Calu3 (cell line): Measurements from ENCODE around the gene AKR1C2. TPM values are rescaled to one million over a fixed set of nuclear protein-coding genes. Genes with fewer than 3 reads are reported as not detected.

Experiments
- BruUV-seq: library from RNA; stranded (reverse); fragments of 400-500 nt; replicated peaks from 2 replicates; lab custom pipeline; 2021; lab: Mats Ljungman, UMichigan
- CTCF ChIA-PET: fragments of 300-600 bp; sonication (Branson Sonifier 250); formaldehyde crosslinking; loops from one replicate; lab custom pipeline; 2022; ENCODE audit warnings: antibody characterized with exemption; lab: Charles Lee
- DNase-seq: peaks from one replicate; pipeline ENCODE4 v3.0.0; 2022
- H3K27ac Mint-ChIP-seq: one replicate; pipeline ENCODE4 v1.8.0; 2022; ENCODE audit warnings: mixed read lengths; ENCODE audit not compliant: unreplicated experiment
- H3K27me3 Mint-ChIP-seq: one replicate; pipeline ENCODE4 v1.8.0; 2022; ENCODE audit warnings: mixed read lengths; ENCODE audit not compliant: unreplicated experiment
- H3K36me3 Mint-ChIP-seq: one replicate; pipeline ENCODE4 v1.8.0; 2022; ENCODE audit warnings: mild to moderate bottlenecking, moderate library complexity, mixed read lengths; ENCODE audit not compliant: insufficient read depth, unreplicated experiment
- H3K4me1 Mint-ChIP-seq: one replicate; pipeline ENCODE4 v1.8.0; 2022; ENCODE audit warnings: mild to moderate bottlenecking, low read depth, mixed read lengths; ENCODE audit not compliant: unreplicated experiment
- H3K4me3 Mint-ChIP-seq: one replicate; pipeline ENCODE4 v1.8.0; 2022; ENCODE audit warnings: mild to moderate bottlenecking, low read depth, moderate library complexity, mixed read lengths; ENCODE audit not compliant: unreplicated experiment
- H3K9me3 Mint-ChIP-seq: one replicate; pipeline ENCODE4 v1.8.0; 2022; ENCODE audit warnings: low read depth, mixed read lengths; ENCODE audit not compliant: unreplicated experiment
- CTCF ChIP-seq: fragments of 200-600 bp; IDR thresholded peaks from one replicate; pipeline ENCODE4 v1.8.0; 2022; ENCODE audit warnings: antibody characterized with exemption; ENCODE audit not compliant: unreplicated experiment
- intact Hi-C: fragments of 100-400 bp; cut with micrococcal nuclease; formaldehyde crosslinking; loops from one replicate; pipeline ENCODE4 v1.10.0; 2022; ENCODE audit not compliant: unreplicated experiment
- total RNA-seq: library from RNA; stranded (reverse); gene quantifications from 2 replicates; pipeline ENCODE4 v1.2.3, GENCODE V29; 2022

The AKR1C2 gene
- total RNA-seq, 1 experiment from 2014 or later = 10.6 TPM

DNA sequence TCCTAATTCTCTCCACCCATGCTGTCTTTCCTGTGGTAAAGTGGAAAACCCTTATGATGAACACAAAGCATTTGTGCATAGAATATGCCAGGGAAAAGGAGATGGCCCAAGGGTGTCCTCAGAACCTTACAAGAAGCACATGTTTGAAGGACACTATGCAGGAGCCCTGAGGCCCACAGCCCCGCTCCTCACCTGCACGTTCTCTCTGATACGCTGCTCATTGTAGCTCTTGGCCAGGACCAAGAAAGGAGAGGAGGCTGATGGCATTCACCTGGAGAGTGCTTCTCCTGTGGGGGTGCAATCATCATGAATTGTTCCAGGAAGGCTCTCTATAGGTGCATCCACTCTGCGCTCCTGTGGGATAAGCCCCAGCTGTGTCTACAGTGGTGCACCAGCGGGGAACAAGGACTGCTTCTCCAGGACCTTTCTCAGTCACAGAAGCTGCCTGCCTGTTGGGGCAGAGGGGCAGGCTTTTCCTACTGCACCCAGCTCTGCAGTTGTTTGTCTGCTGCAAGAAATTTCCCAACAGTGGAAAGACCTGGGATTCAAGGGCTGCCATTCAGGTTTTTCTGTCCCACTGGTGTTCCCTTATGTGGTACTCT, 19.9 kb downstream of the AKR1C2 start:
- intact Hi-C loops = no loop called here
- peaks cover 24% of the 10 kb centered on the region for H3K4me1 Mint-ChIP-seq
- no peak overlapping the region for H3K4me3 Mint-ChIP-seq
- CTCF ChIA-PET = interaction anchor here (1.6 kb wide), 1 partner anchor 134 kb away, joined by 4 read pairs; no protein-coding TSS in a partner anchor
- peaks cover 3% of the 10 kb centered on the region for H3K36me3 Mint-ChIP-seq
- no peak for TF ChIP-seq CTCF
- no peak for DNase-seq
- BruUV-seq = no TSS peak
- no peaks in the 10 kb centered on the region for H3K27me3 Mint-ChIP-seq
- H3K9me3 Mint-ChIP-seq = no peaks in the 10 kb centered on the region
- no peak overlapping the region for H3K27ac Mint-ChIP-seq

- BruUV-seq = no TSS peak
- peaks cover 3% of the 10 kb centered on the region for H3K36me3 Mint-ChIP-seq
- H3K4me1 Mint-ChIP-seq = peaks cover 24% of the 10 kb centered on the region
- intact Hi-C loops = loop anchor here (1.0 kb wide), 1 partner anchor 133 kb away; no protein-coding TSS in a partner anchor
- no peak for TF ChIP-seq CTCF
- CTCF ChIA-PET = interaction anchor here (1.9 to 2.1 kb wide), 3 partner anchors 112 to 133 kb away, joined by 6 to 19 read pairs (median 8); partner anchors contain the start of gene AKR1C3
- no peak for DNase-seq
- H3K27ac Mint-ChIP-seq = no peak overlapping the region
- no peaks in the 10 kb centered on the region for H3K9me3 Mint-ChIP-seq
- H3K27me3 Mint-ChIP-seq = no peaks in the 10 kb centered on the region
- no peak overlapping the region for H3K4me3 Mint-ChIP-seq
These were observed 20.9 kb downstream of the AKR1C2 start for GRCh38 chr10:4982764-4983226.

GRCh38 chr10:4981722-4982471, 21.8 kb downstream of the AKR1C2 start:
- peak; percentile 61 for TF ChIP-seq CTCF
- Mint-ChIP-seq H3K9me3 (no peaks in the 10 kb centered on the region), H3K36me3 (peaks cover 3% of the 10 kb centered on the region), H3K27me3 (no peaks in the 10 kb centered on the region), H3K27ac (peak overlapping the region; percentile 19), H3K4me1 (peaks cover 24% of the 10 kb centered on the region), H3K4me3 (peak overlapping the region; percentile 43)
- intact Hi-C loops = loop anchor here (1.0 kb wide), 1 partner anchor 133 kb away; no protein-coding TSS in a partner anchor
- peak; percentile 43 for DNase-seq
- CTCF ChIA-PET = interaction anchor here (0.8 to 2.1 kb wide), 5 partner anchors 18 to 167 kb away, joined by 3 to 19 read pairs (median 6); partner anchors contain the start of genes AKR1C1 and AKR1C3
- BruUV-seq = no TSS peak

GRCh38 chr10:4980793-4981192, 22.9 kb downstream of the AKR1C2 start:
- no peak for DNase-seq
- Mint-ChIP-seq H3K4me3 (no peak overlapping the region), H3K36me3 (peaks cover 3% of the 10 kb centered on the region), H3K27me3 (no peaks in the 10 kb centered on the region), H3K27ac (peak overlapping the region; percentile 19), H3K9me3 (no peaks in the 10 kb centered on the region), H3K4me1 (peaks cover 24% of the 10 kb centered on the region)
- CTCF ChIA-PET = no interaction called here
- no peak for TF ChIP-seq CTCF
- BruUV-seq = no TSS peak
- intact Hi-C loops = no loop called here
